Skin epidermis (tissue), 12 donors: ENCODE measurements around the gene GPR173.

Experiments
- H3K27ac ChIP-seq, 21 experiments: fragments of 200-600 bp; sonication (generic) in 11 of 21; one replicate each; pipeline ENCODE4 v1.5.0; 2020; ENCODE audit warnings: mild to moderate bottlenecking in 3 of 21, inconsistent platforms in 2 of 21, moderate library complexity in 2 of 21
- H3K4me3 ChIP-seq, 7 experiments: fragments of 200-600 bp; sonication (generic) in 2 of 7; one replicate each; pipeline ENCODE4 v1.5.0; 2020; ENCODE audit warnings: inconsistent platforms in 2 of 7, mild to moderate bottlenecking in 2 of 7, moderate library complexity in 1 of 7

Gene GPR173

DNA sequence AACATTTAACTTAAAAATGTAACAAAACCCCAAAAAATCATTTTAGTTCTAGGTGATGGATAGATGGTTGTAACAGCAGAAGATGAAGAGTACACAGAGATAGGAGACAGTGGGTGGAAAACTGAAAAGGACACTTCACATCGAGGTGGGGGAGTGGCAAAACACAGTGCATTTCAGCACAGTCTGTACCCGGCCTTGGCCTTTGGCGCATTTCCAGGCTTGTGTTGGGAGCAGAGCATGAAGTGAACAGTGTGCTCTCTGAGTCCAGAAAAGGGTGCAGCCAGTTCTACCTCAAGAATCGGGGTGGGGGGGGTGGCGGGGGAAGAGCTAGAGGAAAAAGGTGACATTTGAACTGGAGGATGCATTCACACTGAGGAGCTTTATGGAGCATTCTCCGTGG is 37.9 kb downstream of the GPR173 start:
- H3K27ac ChIP-seq = no peak overlapping the region
- no peak overlapping the region for H3K4me3 ChIP-seq

DNA sequence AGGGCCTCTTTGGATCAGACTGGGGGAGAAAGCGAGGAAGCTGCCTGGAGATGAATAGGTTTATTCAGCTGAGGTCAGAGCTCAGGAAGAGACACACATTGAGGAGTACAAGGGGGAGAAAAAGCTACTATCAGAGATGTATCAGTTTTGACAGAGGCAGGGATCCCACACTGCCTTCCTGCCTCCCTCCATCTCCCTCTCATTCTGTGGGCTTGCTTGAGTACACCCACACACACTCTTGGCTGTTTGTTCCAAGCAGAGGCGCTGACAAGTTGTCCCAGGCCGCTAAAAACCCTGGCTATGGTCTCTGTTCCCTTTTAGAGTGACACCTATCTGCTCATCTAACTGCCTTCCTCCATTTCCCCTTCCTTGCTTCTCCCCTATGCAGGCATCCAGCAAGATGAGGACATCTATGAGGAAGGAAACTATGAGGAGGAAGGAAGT is 38.8 kb downstream of the GPR173 start:
- no peak overlapping the region for H3K27ac ChIP-seq
- H3K4me3 ChIP-seq = no peak overlapping the region

DNA sequence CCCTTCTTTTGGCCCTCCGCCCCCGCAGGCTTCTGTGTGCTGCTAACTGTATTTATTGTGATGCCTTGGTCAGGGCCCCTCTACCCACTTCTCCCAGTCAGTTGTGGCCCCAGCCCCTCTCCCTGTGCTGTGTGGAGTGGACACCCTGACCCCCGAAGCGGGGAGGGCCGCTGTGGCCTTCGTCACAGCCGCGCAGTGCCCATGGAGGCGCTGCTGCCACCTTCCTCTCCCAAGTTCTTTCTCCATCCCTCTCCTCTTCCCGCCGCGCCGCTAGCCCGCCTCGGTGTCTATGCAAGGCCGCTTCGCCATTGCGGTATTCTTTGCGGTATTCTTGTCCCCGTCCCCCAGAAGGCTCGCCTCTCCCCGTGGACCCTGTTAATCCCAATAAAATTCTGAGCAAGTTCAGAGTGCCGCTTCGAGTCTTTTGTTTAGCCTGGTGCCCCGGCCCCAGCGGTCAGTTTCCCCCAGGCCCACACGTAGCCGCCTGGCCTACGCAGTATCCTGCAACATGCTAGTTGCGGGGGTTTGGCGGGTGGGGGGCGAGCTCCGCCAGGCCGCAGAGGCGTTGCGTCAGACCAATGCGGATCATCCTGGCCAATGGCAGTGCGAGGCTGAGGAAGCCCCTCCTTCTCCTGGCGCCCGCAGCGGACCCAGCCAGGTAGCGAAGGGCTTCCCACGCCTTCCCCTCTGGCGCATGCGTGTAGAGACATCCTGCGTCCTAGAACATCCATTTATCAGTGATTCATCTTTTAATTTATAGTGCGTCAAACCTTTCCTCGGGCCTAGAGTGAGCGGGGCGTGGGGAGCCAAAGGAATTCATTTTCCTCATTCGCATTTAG is 39.8 kb downstream of the GPR173 start:
- H3K27ac ChIP-seq = peak overlapping the region in 17 of 21 experiments; percentile 26 to 86 (median 76)
- H3K4me3 ChIP-seq = peak overlapping the region in 6 of 7 experiments; percentile 14 to 34 (median 25)

DNA sequence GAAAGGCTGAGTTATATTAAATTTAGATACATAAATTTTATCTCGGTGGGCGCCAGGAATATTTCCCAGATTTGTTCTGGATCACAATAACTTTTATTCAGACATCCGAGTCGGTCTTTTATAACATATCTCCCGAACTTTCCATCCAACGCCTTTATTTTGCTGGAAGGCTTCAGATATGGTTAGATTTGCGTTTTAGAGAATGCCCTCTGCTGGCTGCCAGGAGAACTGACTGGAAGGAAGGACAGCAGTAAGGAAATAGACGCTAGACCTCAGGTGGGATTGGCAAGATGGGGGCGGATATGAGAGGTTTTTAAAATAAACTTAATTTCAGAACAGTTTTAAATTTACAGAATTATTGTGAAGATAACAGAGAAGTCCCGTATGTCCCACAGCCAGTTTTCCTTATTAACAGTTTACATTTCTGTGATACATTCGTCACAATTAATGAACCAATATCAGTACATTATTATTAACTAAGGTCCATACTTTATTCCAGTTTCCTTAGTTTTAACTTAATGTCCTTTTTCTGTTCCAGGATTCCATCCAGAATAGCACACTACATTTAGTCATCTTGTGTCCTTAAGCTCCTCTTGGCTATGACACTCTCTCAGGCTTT is 40.7 kb downstream of the GPR173 start:
- H3K27ac ChIP-seq = peak overlapping the region in 16 of 21 experiments; percentile 62 to 86 (median 76)
- H3K4me3 ChIP-seq = peak overlapping the region; percentile 3 to 34 (median 24)

DNA sequence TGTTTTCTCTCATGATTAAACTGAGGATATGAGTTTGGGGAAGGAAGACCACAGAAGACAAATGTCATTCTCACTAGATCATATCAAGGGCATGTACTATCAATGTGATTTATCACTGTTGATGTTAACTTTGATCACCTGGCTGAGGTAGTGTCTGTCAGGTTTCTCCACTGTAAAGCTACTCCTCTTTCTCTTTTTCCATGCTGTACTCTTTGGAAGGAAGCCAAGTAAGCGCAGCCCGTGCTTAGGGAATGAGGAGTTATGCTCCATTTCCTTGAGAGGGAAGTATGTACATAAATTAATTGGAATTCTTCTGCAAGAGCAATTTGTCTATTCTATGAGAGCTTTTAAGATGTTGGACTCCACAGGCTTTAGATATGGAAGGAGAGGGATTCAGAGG is 41.3 kb downstream of the GPR173 start:
- H3K27ac ChIP-seq = no peak overlapping the region

DNA sequence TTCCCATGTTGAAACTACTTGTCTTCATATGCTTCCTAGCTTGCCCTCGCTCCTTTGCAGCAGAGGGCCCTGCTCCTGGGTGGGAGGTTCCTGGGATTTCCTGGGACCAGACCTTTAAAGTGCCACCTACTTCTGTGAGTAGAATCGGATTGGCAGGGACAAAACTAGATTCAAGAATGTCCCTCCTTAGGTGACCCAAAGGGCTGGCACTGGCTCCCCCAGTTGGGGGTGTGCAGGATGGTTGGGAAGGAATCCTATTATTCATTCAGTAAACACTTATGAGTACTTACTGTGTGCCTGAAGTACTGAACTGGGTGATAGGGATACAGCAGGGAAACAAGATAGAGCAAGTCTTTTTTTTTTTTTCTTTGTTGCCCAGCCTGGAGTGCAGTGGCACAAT is 42.8 kb downstream of the GPR173 start:
- no peak overlapping the region for H3K4me3 ChIP-seq
- no peak overlapping the region for H3K27ac ChIP-seq

More for the DNA sequence above, 41.3 kb downstream of the GPR173 start:
- no peak overlapping the region for H3K4me3 ChIP-seq

DNA sequence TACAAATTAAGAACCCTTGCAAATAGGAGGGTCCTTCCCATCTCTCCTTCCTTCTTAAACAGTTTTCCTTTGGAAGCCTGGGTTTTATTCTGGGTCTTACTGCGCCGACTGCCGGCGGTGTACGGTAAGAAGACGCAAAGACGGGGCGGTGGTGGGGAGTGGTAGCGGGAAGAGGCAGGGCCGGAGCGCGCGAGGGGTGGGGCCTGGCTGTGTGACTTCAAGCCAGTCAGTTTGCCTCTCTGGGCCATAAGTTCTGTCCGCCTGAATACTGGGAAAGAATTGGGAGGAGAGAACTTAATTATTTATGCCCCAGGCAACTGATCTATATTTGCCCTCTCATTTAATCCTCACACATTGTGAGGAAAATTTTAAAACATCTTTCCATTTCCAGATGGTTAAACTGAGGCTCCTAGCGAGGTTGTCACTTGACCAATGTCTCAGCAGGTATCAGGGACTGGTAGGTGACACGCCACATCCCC is 44.6 kb downstream of the GPR173 start:
- Histone ChIP-seq H3K27ac (peak overlapping the region in 18 of 21 experiments; percentile 40 to 87 (median 72)), H3K4me3 (peak overlapping the region; percentile 52 to 67 (median 60))

DNA sequence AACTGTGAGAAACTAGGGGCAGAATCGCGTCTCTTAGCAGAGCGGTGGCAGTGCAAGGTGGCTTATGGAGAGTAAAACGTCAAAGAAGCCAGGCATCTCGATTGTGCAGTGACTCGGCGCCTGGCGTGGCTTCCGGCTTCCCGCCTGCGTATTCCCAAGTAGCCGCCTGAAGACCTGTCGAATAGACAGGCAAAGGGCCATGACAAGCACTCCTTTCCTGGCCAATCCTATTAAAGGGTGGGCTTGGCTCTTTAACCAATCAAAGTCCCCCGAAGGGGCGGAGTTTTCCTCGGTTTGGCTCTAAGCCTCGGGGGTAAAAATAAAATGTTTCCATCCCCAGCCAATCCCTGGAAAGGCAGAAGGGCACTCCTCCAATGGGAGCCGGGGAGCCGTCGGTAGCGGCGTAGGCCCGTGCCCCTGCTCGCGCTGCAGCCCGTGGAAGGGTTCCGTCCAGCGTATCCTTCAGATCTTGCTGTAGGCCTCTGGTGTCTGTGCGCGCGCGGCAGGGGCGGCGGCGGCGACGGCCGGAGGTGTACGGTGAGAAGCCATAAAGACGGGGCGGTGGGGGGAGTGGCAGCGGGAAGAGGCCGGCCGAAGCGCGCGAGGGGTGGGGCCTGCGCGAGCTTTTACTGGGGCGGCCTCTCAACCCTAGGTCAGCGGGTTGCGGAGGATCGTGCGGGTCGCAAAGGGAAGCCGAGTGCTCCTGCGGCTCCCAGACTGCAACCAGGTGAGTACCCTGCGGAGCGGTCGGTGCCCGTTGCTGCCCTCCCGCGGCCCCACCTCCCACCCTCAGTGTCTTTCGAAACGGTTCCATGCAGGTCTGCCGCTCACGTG is 45.4 kb downstream of the GPR173 start, which contains the start of gene KANTR:
TSS of gene KANTR (plus strand) at position 395 of the 834 bp plus-strand sequence. CDS start 30,131 bp downstream, outside the sequence.
- Histone ChIP-seq H3K4me3 (peak within 1 kb of the TSS; percentile 52 to 67 (median 60)), H3K27ac (peak within 1 kb of the TSS; percentile 6 to 87 (median 76))

DNA sequence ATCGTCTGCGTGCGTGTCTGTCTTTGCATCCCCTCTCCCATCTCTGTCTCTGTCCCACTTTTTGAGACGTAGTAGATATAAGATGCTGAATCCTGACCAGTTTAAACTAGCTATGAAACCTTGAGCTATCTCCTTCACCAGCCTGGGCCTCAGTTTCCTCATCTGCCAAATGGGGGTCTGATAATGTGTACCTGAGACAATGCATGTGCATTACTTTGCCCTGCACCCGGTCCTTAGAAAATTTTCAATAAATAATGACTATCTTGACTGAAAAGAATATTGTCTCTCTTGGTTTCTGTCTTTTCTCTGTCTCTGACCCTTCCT is 46.0 kb downstream of the GPR173 start:
- peak overlapping the region; percentile 52 to 67 (median 60) for H3K4me3 ChIP-seq
- H3K27ac ChIP-seq = peak overlapping the region in 20 of 21 experiments; percentile 24 to 87 (median 76)

DNA sequence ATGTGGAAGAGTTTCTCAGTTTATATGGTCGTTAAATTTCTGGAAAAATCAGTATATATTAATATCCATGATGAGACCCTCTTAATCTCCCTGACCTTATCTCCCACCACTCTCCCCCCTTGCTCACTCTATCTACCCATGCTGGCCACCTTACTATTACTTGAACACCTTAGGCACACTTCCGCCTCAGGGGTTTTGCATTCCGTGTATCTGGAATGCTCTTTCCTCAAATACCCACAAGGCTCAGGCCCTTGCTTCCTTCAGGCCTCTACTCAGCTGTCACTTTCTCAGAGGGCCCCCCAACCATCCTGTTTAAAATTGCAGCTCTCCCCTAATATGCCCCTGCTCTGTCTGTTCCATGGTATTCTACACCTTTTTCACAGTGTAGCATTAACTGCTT is 47.2 kb downstream of the GPR173 start:
- H3K4me3 ChIP-seq = no peak overlapping the region
- no peak overlapping the region for H3K27ac ChIP-seq

DNA sequence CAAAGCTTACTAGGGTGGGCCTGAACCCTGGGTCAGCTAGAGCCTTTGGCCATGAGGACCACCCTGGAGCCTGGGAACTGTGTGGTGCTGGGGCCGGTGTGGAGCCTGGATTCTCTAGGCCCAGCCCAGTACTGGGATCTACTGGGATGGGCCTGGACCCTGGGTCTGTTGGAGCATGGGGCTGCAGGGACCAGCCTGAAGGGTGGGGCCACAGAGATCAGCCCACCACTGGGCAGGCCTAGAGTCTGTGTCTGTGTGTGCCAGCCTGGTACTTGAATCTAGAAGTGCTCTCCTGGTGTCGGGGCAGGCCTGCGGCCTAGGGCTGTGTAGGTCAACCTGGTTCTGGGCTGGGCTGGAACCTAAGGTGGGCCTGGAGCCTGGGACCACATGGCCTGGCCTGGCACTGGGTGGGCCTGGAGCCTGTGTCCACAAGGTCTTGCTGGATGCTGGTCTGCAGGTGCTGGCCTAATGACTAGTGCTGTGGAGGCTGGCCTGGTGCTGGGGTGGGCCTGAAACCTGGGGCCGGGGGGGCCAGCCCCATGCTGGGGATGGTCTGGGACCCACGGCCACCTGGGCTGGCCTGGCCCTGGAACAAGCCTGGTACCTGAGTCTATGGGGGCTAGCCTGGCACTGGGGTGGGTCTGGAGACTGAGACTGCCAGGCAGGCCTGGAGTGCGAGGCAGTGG is 66.4 kb downstream of the GPR173 start:
- Histone ChIP-seq H3K4me3 (no peak overlapping the region), H3K27ac (peak overlapping the region in 6 of 21 experiments; percentile 12 to 52 (median 42))

DNA sequence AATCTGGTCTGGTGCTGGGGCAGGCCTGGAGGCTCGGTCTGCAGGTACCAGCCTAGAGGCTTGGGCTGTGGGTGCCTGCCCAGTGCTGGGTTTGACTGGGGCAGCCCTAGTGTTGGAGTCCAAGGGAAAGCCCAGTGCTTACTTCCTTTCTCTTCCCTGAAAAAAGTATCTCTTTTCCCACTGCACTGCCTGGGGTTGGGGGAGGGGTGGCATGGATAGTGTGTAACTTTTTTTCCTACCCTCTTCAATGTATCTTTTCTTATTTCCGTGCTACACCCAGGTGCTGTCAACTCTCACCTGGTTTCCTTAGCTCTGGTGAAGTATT is 66.9 kb downstream of the GPR173 start:
- Histone ChIP-seq H3K4me3 (no peak overlapping the region), H3K27ac (peak overlapping the region in 9 of 21 experiments; percentile 7 to 52 (median 35))

DNA sequence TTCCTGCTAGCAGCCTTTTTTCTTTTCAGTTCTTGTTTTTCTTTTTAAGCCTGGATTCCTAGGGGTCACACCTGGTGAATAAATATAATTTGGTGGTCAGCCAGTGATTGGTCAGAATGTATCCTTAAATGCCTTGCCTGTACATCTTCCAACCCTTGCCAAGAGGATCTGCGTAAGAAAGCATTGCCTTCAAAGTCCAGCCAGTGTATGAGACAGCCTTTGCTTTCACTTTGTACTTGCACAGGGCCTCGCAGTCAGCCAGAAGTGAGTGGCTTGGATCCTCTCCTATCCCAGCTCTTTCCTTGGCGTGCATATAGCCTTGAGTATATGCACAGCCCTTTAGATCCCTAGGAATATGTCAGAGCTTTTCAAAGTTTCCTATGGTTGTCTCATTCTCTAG is 67.5 kb downstream of the GPR173 start:
- Histone ChIP-seq H3K4me3 (no peak overlapping the region), H3K27ac (peak overlapping the region in 9 of 21 experiments; percentile 7 to 47 (median 28))

DNA sequence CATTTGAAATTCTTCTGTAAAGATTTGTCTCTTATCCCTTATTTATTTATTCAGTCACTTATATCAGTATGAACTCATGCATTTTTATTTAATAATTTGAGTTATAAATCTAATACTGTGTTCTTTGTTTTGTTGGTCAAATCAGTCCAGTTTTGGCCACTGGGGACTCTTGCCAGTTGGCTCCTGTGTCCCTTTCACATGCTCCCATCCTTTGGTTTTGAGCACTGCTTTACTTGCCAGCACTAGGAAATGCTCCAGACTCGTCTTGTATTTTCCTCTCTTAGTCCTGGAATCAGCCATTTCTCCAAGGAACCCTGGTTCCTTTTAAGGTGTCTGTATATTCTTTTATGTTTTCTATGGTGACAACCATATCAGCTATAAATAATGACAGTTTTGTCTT is 73.4 kb downstream of the GPR173 start:
- H3K27ac ChIP-seq = no peak overlapping the region
- H3K4me3 ChIP-seq = no peak overlapping the region

DNA sequence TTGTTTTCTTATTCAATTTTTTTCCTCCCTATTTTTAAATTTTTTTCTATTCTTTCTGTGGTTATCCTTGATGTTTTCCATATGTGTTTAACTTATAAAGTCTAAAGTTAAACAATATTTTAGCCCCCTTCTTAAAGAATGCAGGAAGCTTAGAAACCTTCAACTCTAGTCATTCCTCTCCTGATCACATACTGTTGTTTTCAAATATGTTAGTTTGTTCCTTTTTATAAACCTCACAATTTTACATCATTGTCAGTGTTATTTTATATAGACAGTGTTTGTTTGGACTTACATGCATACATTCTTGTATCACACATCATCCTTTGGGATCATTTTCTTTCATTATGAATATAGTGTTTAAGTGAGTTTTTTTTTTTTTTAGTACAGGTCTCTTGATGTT is 76.9 kb downstream of the GPR173 start:
- Histone ChIP-seq H3K4me3 (no peak overlapping the region), H3K27ac (no peak overlapping the region)

DNA sequence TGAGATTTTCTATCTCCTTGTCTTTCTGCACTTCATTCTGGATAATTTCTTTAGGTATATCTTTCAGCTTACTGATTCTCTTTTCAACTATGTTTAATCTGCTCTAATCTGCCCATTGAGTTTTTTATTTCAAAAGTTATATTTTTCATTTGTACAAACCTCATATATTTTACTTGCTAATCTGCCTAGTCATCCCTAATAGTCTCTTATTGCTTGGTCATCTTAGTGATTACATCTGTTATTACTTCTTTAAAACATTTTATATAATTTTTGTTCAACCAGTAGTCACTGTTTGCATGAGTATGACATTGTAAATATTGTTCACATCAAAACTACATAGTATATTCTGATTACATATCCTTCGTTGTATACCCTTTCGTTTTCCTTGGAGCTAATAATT is 77.8 kb downstream of the GPR173 start:
- H3K4me3 ChIP-seq = no peak overlapping the region
- no peak overlapping the region for H3K27ac ChIP-seq

DNA sequence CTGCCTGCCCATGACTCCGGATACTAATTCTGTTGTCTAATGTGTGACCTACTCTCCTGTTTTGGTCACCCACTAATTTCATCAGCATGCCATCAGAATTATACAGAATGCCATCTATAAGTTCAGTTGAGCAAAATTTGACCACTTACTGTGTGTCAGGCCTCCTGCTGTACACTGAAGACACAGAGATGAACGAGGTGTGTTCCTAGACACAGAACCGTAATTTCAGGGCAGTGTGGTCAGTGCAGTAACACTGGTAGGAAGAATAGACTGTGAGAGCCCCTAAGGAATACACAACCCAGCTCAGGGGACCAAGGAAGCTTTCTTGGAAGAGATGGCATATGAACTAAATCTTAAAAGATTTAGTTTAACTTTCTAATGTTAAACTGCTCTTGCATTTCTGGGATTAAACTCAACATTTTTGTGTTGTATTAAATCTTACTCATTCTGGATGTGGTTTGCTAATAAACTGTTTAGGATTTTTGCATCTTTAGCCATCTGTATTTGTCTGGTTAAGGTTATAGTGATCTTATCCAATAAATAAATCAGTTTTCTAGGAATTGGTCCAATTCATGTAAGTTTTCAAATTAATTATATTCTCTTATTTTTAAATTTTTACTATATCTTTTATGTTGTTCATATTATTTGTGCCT is 79.6 kb downstream of the GPR173 start:
- Histone ChIP-seq H3K4me3 (no peak overlapping the region), H3K27ac (no peak overlapping the region)
